ENCODE measurements around the gene PNLDC1. TPM values are rescaled to one million over a fixed set of nuclear protein-coding genes. Genes with fewer than 3 reads are reported as not detected.
"Not testable (repeated sequence)": the region's sequence is repeated elsewhere in the genome, so short reads cannot be mapped to it uniquely, and the experiment has no call there.

Gene PNLDC1
- total and polyA plus RNA-seq, 7 donors, result 0.13 to 1.1 (median 0.71) TPM; not detected in 4

DNA sequence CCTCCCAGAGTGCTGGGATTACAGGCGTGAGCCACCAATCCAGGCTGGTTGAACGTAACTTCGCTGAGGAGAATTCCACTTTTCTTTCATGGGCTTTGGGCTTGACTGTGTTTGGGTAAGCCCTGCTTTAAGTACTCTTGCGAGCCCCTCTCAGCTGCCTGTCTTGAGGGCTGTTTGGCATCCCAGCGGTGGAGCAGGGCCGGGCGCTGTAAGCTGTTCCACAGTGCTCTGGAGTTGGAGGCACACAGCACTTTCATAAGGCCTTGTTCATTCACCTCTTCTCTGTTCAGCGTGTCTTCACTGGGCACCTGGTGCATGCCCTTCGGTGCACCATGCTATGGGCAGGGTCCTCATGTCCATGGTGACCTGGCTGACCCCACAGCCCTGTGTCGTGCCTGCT, 21.6 kb downstream of the PNLDC1 start:
- intact Hi-C loops (cut with DNase I), result no loop called here
- WGBS, 2 donors, result 94 to 95% methylated on average over 10 of the region's 10 CpGs
- TF ChIP-seq POLR2AphosphoS5 (IDR thresholded peaks at IDR 0.05) (no peak), EP300 (IDR thresholded peaks at IDR 0.05) (no peak), POLR2A (IDR thresholded peaks at IDR 0.05) (no peak)
- TF ChIP-seq, protein P1, sequence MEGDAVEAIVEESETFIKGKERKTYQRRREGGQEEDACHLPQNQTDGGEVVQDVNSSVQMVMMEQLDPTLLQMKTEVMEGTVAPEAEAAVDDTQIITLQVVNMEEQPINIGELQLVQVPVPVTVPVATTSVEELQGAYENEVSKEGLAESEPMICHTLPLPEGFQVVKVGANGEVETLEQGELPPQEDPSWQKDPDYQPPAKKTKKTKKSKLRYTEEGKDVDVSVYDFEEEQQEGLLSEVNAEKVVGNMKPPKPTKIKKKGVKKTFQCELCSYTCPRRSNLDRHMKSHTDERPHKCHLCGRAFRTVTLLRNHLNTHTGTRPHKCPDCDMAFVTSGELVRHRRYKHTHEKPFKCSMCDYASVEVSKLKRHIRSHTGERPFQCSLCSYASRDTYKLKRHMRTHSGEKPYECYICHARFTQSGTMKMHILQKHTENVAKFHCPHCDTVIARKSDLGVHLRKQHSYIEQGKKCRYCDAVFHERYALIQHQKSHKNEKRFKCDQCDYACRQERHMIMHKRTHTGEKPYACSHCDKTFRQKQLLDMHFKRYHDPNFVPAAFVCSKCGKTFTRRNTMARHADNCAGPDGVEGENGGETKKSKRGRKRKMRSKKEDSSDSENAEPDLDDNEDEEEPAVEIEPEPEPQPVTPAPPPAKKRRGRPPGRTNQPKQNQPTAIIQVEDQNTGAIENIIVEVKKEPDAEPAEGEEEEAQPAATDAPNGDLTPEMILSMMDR (IDR thresholded peaks at IDR 0.05), result no peak
- Histone ChIP-seq H3K4me3 (no peak overlapping the region), H3K9me3 (no peaks in the 10 kb centered on the region), H3K4me1 (no peaks in the 10 kb centered on the region), H3K27me3 (no peaks in the 10 kb centered on the region), H3K27ac (no peak overlapping the region), H3K36me3 (no peaks in the 10 kb centered on the region)
- DNase-seq, result no peak

DNA sequence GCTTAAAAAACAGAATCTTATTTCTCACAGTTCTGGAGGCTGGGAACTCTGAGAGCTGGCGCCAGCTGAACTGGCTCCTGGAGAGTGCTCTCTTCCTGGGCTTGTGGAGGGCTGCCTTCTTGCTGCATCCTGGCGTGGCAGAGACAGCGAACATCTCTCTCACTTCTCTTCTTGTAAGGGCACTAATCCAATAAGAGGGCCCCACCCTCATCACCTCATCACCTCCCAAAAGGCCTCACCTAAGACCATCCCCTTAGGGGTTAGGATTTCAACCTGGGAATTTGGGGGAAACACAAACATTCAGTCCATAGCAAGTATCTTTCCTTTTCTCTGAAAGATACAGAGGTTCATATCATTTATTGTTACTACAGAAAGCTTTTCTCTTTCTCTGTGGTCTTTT, 23.9 kb downstream of the PNLDC1 start:
- DNase-seq, result no peak
- Histone ChIP-seq H3K27ac (no peak overlapping the region), H3K27me3 (no peaks in the 10 kb centered on the region), H3K9me3 (no peaks in the 10 kb centered on the region), H3K4me3 (no peak overlapping the region), H3K36me3 (no peaks in the 10 kb centered on the region), H3K4me1 (no peaks in the 10 kb centered on the region)
- intact Hi-C loops (cut with DNase I), result no loop called here
- TF ChIP-seq POLR2A (IDR thresholded peaks at IDR 0.05) (no peak), POLR2AphosphoS5 (IDR thresholded peaks at IDR 0.05) (no peak), EP300 (IDR thresholded peaks at IDR 0.05) (no peak)
- TF ChIP-seq, protein P1 (IDR thresholded peaks at IDR 0.05), result no peak
- 95 to 97% methylated on average over 3 of the region's 3 CpGs for WGBS, 2 donors

DNA sequence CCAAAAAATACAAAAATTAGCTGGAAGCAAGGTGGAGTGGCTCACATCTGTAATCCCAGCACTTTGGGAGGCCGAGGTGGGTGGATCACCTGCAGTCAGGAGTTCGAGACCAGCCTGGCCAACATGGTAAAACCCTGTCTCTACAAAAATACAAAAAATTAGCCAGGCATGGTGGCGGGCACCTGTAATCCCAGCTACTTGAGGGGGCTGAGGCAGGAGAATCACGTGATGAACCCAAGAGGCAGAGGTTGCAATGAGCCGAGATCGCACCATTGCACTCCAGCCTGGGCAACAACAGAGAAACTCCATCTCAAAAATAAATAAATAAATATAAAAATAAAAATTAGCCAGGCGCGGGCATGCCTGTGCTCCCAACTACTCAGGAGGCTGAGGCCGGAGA, 24.6 kb downstream of the PNLDC1 start:
- H3K9me3 ChIP-seq; H3K4me3 ChIP-seq; DNase-seq; H3K4me1 ChIP-seq; H3K27ac ChIP-seq; H3K27me3 ChIP-seq; intact Hi-C loops (cut with DNase I); H3K36me3 ChIP-seq: not testable (repeated sequence)
- WGBS, 2 donors, result 96% methylated on average over 9 of the region's 9 CpGs

- no peaks in the 10 kb centered on the region for H3K4me1 ChIP-seq
- no peaks in the 10 kb centered on the region for H3K36me3 ChIP-seq
- H3K4me3 ChIP-seq, result no peak overlapping the region
- H3K9me3 ChIP-seq, result no peaks in the 10 kb centered on the region
- H3K27me3 ChIP-seq, result no peaks in the 10 kb centered on the region
- no peak overlapping the region for H3K27ac ChIP-seq
- intact Hi-C loops (cut with DNase I), result no loop called here
- DNase-seq, result no peak
- TF ChIP-seq, protein P1 (IDR thresholded peaks at IDR 0.05), result no peak
- no peak for TF ChIP-seq EP300 (IDR thresholded peaks at IDR 0.05)
- no peak for TF ChIP-seq POLR2A (IDR thresholded peaks at IDR 0.05)
- TF ChIP-seq POLR2AphosphoS5 (IDR thresholded peaks at IDR 0.05), result no peak
- 95 to 96% methylated on average over 13 of the region's 13 CpGs for WGBS, 2 donors
Observed at GRCh38 chr6:159826004-159826403, 25.9 kb downstream of the PNLDC1 start.

DNA sequence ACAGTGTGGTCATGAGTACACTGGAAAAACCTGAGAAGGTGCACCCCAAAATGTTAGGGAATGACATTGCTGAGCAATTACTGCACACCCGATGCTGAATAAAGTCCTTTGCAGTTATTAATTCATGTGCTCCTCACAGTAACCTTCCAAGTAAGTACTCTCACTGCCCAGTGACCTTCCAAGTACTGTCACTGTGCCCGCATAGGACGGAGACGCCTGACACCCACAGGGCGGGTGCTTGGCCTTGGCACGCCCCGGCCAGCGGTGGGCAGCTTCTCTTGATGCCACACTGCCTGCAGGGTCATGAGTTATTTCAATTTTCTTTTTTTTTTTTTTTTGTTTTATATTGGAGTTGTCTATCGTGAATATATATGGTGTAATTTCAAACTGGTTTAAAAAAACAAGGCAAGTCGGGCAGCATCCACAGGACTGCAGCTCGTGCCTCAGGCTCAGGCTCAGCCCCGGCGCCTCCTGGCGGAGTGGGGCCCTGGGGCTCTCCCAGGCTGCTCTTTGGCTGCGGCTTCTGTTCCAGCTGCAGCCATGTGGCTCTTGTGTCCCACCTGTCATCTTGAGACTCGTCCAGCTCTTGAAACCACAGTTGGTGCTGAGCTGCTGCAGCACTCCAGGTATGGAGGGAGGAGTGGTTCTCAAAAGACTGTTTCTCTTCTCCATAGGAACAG, 27.0 kb downstream of the PNLDC1 start:
- no peaks in the 10 kb centered on the region for H3K27me3 ChIP-seq
- TF ChIP-seq, protein P1 (IDR thresholded peaks at IDR 0.05), result no peak
- TF ChIP-seq POLR2AphosphoS5 (IDR thresholded peaks at IDR 0.05) (no peak), EP300 (IDR thresholded peaks at IDR 0.05) (no peak), POLR2A (IDR thresholded peaks at IDR 0.05) (no peak)
- no peak for DNase-seq
- 87 to 88% methylated on average over 16 of the region's 16 CpGs for WGBS, 2 donors
- no peak overlapping the region for H3K27ac ChIP-seq
- H3K4me3 ChIP-seq, result no peak overlapping the region
- H3K36me3 ChIP-seq, result no peaks in the 10 kb centered on the region
- intact Hi-C loops (cut with DNase I), result no loop called here
- H3K4me1 ChIP-seq, result no peaks in the 10 kb centered on the region
- H3K9me3 ChIP-seq, result no peaks in the 10 kb centered on the region

Measured in sigmoid colon (tissue), 7 donors.